ENCODE results near the gene BUB1B. TPM values are rescaled to one million over a fixed set of nuclear protein-coding genes. Genes with fewer than 3 reads are reported as not detected.
"Not testable (repeated sequence)": the region's sequence is repeated elsewhere in the genome, so short reads cannot be mapped to it uniquely, and the experiment has no call there.

Gene BUB1B
- polyA plus RNA-seq, 2 donors: 4.3 to 5.8 TPM

DNA sequence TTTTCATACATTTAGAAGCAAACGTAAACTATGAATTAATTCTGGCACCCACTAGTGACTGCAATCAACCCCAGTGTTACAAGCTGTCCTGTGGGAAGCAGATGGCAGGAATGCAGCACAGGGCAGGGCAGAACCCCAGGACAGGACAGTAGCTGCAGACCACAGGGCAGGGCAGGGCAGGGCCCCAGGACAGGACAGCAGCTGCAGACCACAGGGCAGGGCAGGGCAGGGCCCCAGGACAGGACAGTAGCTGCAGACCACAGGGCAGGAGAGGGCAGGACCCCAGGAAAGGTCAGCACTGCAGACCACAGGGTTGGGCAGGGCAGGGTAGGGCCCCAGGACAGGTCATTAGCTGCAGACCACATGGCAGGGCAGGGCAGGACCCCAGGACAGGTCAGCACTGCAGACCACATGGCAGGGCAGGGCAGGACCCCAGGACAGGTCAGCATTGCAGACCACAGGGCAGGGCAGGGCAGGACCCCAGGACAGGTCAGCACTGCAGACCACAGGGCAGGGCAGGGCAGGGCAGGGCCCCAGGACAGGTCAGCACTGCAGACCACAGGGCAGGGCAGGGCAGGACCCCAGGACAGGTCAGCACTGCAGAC is 24.9 kb upstream of the BUB1B start:
- 76 to 83% methylated on average over 1 of the region's 1 CpG for WGBS, 2 donors
- not testable (repeated sequence) for H3K36me3 ChIP-seq (ENCODE audit: control insufficient read depth in 2 of 2, insufficient read depth in 2 of 2, low read length in 1 of 2); H3K4me1 ChIP-seq (ENCODE audit: control insufficient read depth in 2 of 2, insufficient read depth in 2 of 2, low read length in 1 of 2); H3K27me3 ChIP-seq (ENCODE audit: control insufficient read depth in 1 of 2, insufficient read depth in 2 of 2, low read length in 2 of 2); H3K4me3 ChIP-seq (ENCODE audit: low read depth in 1 of 2, low read length in 2 of 2); H3K9me3 ChIP-seq (ENCODE audit: control insufficient read depth in 2 of 2, insufficient read depth in 1 of 2, low read depth in 1 of 2, low read length in 1 of 2); H3K27ac ChIP-seq (ENCODE audit: low read depth in 2 of 2, low read length in 1 of 2)

DNA sequence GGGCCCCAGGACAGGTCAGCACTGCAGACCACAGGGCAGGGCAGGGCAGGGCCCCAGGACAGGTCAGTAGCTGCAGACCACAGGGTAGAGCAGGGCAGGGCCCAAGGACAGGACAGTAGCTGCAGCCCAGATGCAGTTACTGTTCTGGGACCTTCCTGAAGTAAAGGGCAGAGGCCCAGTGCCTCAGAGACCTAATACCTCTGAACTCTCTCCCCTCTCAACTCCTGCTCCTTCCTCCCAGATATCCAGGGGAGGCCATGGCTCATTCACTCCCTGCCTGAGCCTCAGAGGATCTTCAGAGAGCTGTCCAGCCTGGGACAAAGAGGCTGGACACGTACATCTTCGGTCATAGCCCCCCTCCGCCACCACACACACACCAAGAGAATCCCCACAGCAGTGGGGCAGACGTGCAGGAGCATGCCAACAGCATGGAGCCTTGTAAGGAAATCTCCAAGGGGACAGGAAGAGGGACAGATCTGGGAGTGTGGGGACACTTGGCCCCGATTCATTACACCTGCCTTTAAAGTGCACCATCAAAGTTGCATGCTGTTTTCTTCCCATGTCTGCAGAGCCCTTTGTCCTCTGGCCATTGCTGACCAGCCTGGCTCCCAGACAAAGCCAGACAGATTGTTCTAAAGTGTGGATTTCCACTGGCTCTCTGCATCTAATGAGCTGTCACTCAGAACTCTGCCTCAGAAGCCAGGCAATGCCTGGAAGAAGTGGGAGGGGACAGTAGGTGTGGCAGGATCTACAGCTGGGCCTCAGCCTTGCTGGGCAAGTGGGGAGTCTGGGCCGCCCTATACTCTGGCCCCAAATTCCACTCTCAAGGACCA is 24.2 kb upstream of the BUB1B start:
- no peaks in the 10 kb centered on the region for H3K4me1 ChIP-seq (ENCODE audit: control insufficient read depth in 2 of 2, insufficient read depth in 2 of 2, low read length in 1 of 2)
- WGBS, 2 donors: 88 to 95% methylated on average over 6 of the region's 6 CpGs
- H3K4me3 ChIP-seq (ENCODE audit: low read depth in 1 of 2, low read length in 2 of 2): no peak overlapping the region
- no peaks in the 10 kb centered on the region for H3K36me3 ChIP-seq (ENCODE audit: control insufficient read depth in 2 of 2, insufficient read depth in 2 of 2, low read length in 1 of 2)
- H3K9me3 ChIP-seq (ENCODE audit: control insufficient read depth in 2 of 2, insufficient read depth in 1 of 2, low read depth in 1 of 2, low read length in 1 of 2): no peaks in the 10 kb centered on the region
- no peak overlapping the region for H3K27ac ChIP-seq (ENCODE audit: low read depth in 2 of 2, low read length in 1 of 2)
- H3K27me3 ChIP-seq (ENCODE audit: control insufficient read depth in 1 of 2, insufficient read depth in 2 of 2, low read length in 2 of 2): no peaks in the 10 kb centered on the region

DNA sequence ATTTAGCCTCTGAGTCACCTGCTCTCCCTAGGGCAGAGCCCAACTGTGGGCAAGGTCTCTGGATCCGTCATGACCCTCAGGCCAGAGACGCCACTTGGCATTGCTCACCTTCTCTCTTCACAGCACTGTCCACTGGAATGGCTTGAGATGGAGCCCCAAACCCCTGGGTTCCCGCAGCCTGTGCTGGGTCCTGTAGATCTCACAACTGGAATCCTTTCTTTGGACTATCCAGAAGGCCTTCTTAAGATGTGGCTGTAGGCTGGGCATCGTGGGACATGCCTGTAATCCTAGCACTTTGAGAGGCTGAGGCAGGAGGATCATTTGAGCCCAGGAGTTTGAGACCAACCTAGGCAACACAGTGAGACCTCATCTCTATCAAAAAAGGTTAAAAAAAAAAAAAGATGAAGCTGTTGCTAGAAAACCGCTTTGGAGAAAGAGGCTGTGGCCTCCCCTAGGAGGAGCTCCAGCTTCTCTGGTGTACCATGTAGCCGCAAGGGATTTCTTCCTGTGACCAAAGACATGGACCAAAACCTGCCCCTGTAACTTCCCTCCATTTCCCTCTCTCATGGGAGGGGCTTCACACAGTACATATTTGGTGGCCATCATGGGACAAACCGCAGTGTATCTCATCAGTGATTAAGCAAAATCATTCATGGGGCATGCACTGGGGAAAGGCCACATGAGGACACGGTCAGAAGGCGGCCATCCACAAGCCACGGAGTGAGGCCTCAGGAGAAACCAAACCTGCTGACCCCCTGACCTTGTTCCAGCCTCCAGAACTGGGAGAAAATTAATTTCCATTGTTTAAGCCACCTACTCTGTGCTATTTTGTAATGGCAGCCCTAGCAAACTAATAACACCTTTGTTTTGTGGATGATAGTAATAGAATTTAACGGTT is 23.3 kb upstream of the BUB1B start:
- no peaks in the 10 kb centered on the region for H3K27me3 ChIP-seq (ENCODE audit: control insufficient read depth in 1 of 2, insufficient read depth in 2 of 2, low read length in 2 of 2)
- WGBS, 2 donors: 89 to 95% methylated on average over 11 of the region's 11 CpGs
- H3K4me3 ChIP-seq (ENCODE audit: low read depth in 1 of 2, low read length in 2 of 2): no peak overlapping the region
- no peak overlapping the region for H3K27ac ChIP-seq (ENCODE audit: low read depth in 2 of 2, low read length in 1 of 2)
- H3K4me1 ChIP-seq (ENCODE audit: control insufficient read depth in 2 of 2, insufficient read depth in 2 of 2, low read length in 1 of 2): no peaks in the 10 kb centered on the region
- no peaks in the 10 kb centered on the region for H3K36me3 ChIP-seq (ENCODE audit: control insufficient read depth in 2 of 2, insufficient read depth in 2 of 2, low read length in 1 of 2)
- H3K9me3 ChIP-seq (ENCODE audit: control insufficient read depth in 2 of 2, insufficient read depth in 1 of 2, low read depth in 1 of 2, low read length in 1 of 2): no peaks in the 10 kb centered on the region

DNA sequence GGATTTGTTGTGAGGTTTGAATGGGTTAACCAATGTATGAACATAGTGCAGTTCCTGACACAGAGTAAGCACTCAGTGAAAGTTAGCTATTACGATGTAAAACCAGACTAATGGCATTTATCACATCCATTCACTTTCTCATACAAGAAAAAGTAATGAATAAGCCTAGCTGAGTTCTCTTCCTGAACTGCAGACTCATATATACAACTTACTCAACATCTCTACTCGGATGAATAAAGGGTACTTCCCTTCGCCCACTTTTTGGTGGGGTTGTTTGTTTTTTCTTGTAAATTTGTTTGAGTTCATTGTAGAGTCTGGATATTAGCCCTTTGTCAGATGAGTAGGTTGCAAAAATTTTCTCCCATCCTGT is 22.7 kb upstream of the BUB1B start:
- not testable (repeated sequence) for H3K36me3 ChIP-seq (ENCODE audit: control insufficient read depth in 2 of 2, insufficient read depth in 2 of 2, low read length in 1 of 2); H3K27me3 ChIP-seq (ENCODE audit: control insufficient read depth in 1 of 2, insufficient read depth in 2 of 2, low read length in 2 of 2); H3K4me3 ChIP-seq (ENCODE audit: low read depth in 1 of 2, low read length in 2 of 2); H3K4me1 ChIP-seq (ENCODE audit: control insufficient read depth in 2 of 2, insufficient read depth in 2 of 2, low read length in 1 of 2); H3K27ac ChIP-seq (ENCODE audit: low read depth in 2 of 2, low read length in 1 of 2); H3K9me3 ChIP-seq (ENCODE audit: control insufficient read depth in 2 of 2, insufficient read depth in 1 of 2, low read depth in 1 of 2, low read length in 1 of 2)
- WGBS, 2 donors: 56 to 64% methylated on average over 3 of the region's 3 CpGs

DNA sequence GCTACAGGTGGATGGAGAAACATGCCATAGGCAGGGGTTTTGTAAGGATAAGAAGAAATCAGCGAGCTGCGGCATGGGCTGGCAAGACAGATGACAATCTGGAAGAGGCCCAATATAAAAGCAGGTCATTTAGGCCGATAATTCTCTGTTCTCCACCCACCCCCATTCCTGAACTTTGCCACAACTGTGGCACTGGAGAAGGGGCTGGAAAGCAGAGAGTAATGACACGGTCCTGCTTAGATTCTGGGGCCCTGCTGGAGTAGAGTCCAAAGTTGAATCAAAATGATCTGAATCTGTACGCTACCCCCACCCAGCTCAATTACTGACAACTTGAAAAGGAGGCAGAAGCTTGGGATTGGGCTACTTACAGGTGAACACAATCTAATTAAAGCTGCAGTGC is 18.4 kb upstream of the BUB1B start:
- Histone ChIP-seq H3K27ac (ENCODE audit: low read depth in 2 of 2, low read length in 1 of 2) (no peak overlapping the region), H3K9me3 (ENCODE audit: control insufficient read depth in 2 of 2, insufficient read depth in 1 of 2, low read depth in 1 of 2, low read length in 1 of 2) (no peaks in the 10 kb centered on the region), H3K36me3 (ENCODE audit: control insufficient read depth in 2 of 2, insufficient read depth in 2 of 2, low read length in 1 of 2) (no peaks in the 10 kb centered on the region), H3K27me3 (ENCODE audit: control insufficient read depth in 1 of 2, insufficient read depth in 2 of 2, low read length in 2 of 2) (no peaks in the 10 kb centered on the region), H3K4me1 (ENCODE audit: control insufficient read depth in 2 of 2, insufficient read depth in 2 of 2, low read length in 1 of 2) (no peaks in the 10 kb centered on the region), H3K4me3 (ENCODE audit: low read depth in 1 of 2, low read length in 2 of 2) (no peak overlapping the region)
- WGBS, 2 donors: 75 to 85% methylated on average over 5 of the region's 5 CpGs

DNA sequence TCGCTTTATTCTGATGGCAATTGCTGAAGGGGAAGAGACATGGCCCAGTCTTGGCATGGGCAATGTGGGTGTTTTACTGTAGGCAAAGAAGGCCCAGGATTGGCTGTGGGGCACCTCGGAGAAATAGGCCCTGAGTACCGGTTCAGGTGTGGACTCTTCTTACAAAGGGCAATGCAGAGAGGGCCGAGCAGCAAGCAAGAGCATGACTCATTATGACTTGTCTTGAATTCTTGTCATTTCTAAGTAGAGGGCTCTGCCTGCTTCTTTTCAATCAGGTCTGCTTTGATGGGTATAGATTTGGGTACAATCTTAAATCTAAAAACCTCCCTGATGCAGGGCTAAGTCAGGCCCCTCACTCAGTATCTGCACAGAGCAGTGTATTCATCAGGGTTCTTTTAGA is 14.8 kb upstream of the BUB1B start:
- Histone ChIP-seq H3K4me1 (ENCODE audit: control insufficient read depth in 2 of 2, insufficient read depth in 2 of 2, low read length in 1 of 2) (peaks cover 0 to 3% of the 10 kb centered on the region in 2 donors), H3K27ac (ENCODE audit: low read depth in 2 of 2, low read length in 1 of 2) (no peak overlapping the region), H3K9me3 (ENCODE audit: control insufficient read depth in 2 of 2, insufficient read depth in 1 of 2, low read depth in 1 of 2, low read length in 1 of 2) (no peaks in the 10 kb centered on the region), H3K36me3 (ENCODE audit: control insufficient read depth in 2 of 2, insufficient read depth in 2 of 2, low read length in 1 of 2) (no peaks in the 10 kb centered on the region), H3K4me3 (ENCODE audit: low read depth in 1 of 2, low read length in 2 of 2) (no peak overlapping the region), H3K27me3 (ENCODE audit: control insufficient read depth in 1 of 2, insufficient read depth in 2 of 2, low read length in 2 of 2) (no peaks in the 10 kb centered on the region)
- 70 to 80% methylated on average over 4 of the region's 4 CpGs for WGBS, 2 donors

DNA sequence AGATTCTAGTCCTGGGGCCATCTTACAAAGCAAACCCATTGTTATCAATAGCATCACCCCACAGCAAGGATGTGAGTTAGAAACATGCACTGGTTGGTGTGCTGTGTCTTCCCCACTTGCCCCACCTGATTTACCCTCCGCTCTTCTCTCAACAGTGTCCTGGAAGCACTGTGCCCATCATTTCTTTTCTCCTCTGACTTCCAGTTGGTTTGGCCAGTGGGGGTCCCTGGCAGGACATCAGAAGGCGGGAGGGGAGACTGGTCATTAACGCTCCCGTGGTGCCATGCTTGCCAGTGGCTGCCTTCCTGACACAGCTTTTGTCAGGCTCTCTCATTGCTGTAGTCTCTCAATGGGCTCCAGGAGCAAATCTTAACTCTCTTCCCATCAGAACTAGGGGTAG is 11.5 kb upstream of the BUB1B start:
- no peak overlapping the region for H3K4me3 ChIP-seq (ENCODE audit: low read depth in 1 of 2, low read length in 2 of 2)
- no peak overlapping the region for H3K27ac ChIP-seq (ENCODE audit: low read depth in 2 of 2, low read length in 1 of 2)
- no peaks in the 10 kb centered on the region for H3K36me3 ChIP-seq (ENCODE audit: control insufficient read depth in 2 of 2, insufficient read depth in 2 of 2, low read length in 1 of 2)
- H3K9me3 ChIP-seq (ENCODE audit: control insufficient read depth in 2 of 2, insufficient read depth in 1 of 2, low read depth in 1 of 2, low read length in 1 of 2): no peaks in the 10 kb centered on the region
- H3K4me1 ChIP-seq (ENCODE audit: control insufficient read depth in 2 of 2, insufficient read depth in 2 of 2, low read length in 1 of 2): peaks cover 0 to 3% of the 10 kb centered on the region in 2 donors
- H3K27me3 ChIP-seq (ENCODE audit: control insufficient read depth in 1 of 2, insufficient read depth in 2 of 2, low read length in 2 of 2): no peaks in the 10 kb centered on the region
- WGBS, 2 donors: 90 to 92% methylated on average over 4 of the region's 4 CpGs

DNA sequence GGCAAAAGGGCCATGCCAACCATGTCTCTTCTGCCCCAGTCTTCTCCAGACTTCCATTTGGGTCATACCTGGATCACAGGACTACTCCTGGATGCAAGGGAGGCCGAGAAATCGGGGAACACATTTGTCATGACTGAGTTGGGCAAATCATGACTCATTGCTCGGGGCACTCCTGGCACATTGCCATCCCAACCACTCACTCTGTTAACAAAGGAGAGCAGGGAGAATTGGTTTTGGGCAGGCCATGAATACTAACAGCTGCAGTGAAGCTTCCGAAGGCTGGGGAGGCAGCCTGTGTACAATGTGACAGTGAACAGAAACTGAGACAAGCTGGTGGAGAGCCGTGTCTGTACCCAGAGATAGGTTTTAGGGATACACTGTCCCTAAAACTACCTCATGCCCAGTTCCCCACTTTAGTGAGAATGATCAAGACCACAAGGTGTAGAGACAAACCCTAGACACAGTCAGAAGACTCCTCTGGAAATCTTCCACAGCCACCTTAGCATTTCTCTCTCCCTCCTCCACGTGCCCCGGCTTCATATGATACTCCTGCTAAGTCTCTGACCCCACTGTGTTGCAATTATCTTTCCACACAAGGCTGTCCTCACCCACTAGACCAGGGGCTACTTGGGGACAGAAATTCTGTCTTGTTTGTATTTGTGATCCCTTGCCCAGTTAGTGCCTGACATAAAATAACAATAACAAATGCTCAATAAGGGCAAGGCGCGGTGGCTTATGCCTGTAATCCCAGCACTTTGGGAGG is 10.5 kb upstream of the BUB1B start:
- 51 to 58% methylated on average over 9 of the region's 9 CpGs for WGBS, 2 donors
- Histone ChIP-seq H3K36me3 (ENCODE audit: control insufficient read depth in 2 of 2, insufficient read depth in 2 of 2, low read length in 1 of 2) (no peaks in the 10 kb centered on the region), H3K4me1 (ENCODE audit: control insufficient read depth in 2 of 2, insufficient read depth in 2 of 2, low read length in 1 of 2) (peaks cover 2 to 4% of the 10 kb centered on the region in 2 donors), H3K4me3 (ENCODE audit: low read depth in 1 of 2, low read length in 2 of 2) (no peak overlapping the region), H3K9me3 (ENCODE audit: control insufficient read depth in 2 of 2, insufficient read depth in 1 of 2, low read depth in 1 of 2, low read length in 1 of 2) (no peaks in the 10 kb centered on the region), H3K27me3 (ENCODE audit: control insufficient read depth in 1 of 2, insufficient read depth in 2 of 2, low read length in 2 of 2) (no peaks in the 10 kb centered on the region), H3K27ac (ENCODE audit: low read depth in 2 of 2, low read length in 1 of 2) (no peak overlapping the region)

DNA sequence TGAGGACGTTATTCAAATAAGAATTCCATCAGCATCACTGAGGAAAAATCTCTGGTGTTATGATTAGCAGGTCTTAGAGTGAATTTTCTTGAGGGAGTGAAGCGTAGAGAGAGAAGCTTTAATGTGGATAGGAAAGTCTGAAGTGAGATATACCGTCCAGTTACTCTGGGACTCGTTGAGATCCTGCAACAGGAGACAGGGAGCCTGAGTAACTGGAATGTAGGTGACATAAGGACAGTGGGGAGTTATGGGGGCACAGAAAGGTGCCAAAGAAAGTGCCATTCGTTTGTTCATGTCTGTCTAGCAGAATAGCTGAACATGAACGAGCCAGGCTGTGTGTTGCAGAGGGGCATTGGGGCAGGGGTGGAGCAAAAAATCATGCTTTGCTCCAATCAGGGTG is 9.4 kb upstream of the BUB1B start:
- Histone ChIP-seq H3K36me3 (ENCODE audit: control insufficient read depth in 2 of 2, insufficient read depth in 2 of 2, low read length in 1 of 2) (no peaks in the 10 kb centered on the region), H3K4me3 (ENCODE audit: low read depth in 1 of 2, low read length in 2 of 2) (no peak overlapping the region), H3K27me3 (ENCODE audit: control insufficient read depth in 1 of 2, insufficient read depth in 2 of 2, low read length in 2 of 2) (no peaks in the 10 kb centered on the region), H3K27ac (ENCODE audit: low read depth in 2 of 2, low read length in 1 of 2) (no peak overlapping the region), H3K9me3 (ENCODE audit: control insufficient read depth in 2 of 2, insufficient read depth in 1 of 2, low read depth in 1 of 2, low read length in 1 of 2) (no peaks in the 10 kb centered on the region), H3K4me1 (ENCODE audit: control insufficient read depth in 2 of 2, insufficient read depth in 2 of 2, low read length in 1 of 2) (peaks cover 3 to 13% of the 10 kb centered on the region in 2 donors)
- 74 to 81% methylated on average over 6 of the region's 6 CpGs for WGBS, 2 donors
